GM23338 (cell line): ENCODE measurements around the gene TMEM204.

ENCODE experiments used
- CTCF ChIP-seq, 2 experiments: fragments of 200-600 bp in 1 of 2; sonication (generic) in 1 of 2; conservative IDR thresholded peaks; 2 replicates each; pipeline versions ENCODE4 v1.5.1 to v1.6.1; 2016 to 2017; ENCODE audit warnings: antibody characterized with exemption in 2 of 2, low read depth in 2 of 2, mild to moderate bottlenecking in 2 of 2, moderate library complexity in 1 of 2
- EZH2phosphoT487 ChIP-seq: fragments of 200-600 bp; sonication (generic); IDR thresholded peaks from one replicate; pipeline ENCODE4 v1.8.1; 2018; ENCODE audit warnings: antibody characterized with exemption; ENCODE audit not compliant: unreplicated experiment
- JUNB ChIP-seq: IDR thresholded peaks from one replicate; pipeline ENCODE4 v1.6.1; 2016; ENCODE audit warnings: antibody characterized with exemption; ENCODE audit not compliant: unreplicated experiment
- POLR2AphosphoS5 ChIP-seq: IDR thresholded peaks from 2 replicates; pipeline ENCODE4 v1.6.1; 2016; ENCODE audit warnings: antibody characterized with exemption, low read depth
- REST ChIP-seq: IDR thresholded peaks from one replicate; pipeline ENCODE4 v1.6.1; 2018; ENCODE audit warnings: antibody characterized with exemption; ENCODE audit not compliant: unreplicated experiment

GRCh38 chr16:1508494-1509187 is 24.8 kb upstream of the TMEM204 start:
- TF ChIP-seq CTCF (conservative IDR thresholded peaks at IDR 0.05; ENCODE audit: low read depth in 2 of 2) = no peak
- no peak for TF ChIP-seq REST
- no peak for TF ChIP-seq JUNB
- no peak for TF ChIP-seq EZH2phosphoT487
- no peak for TF ChIP-seq POLR2AphosphoS5
